ENCODE measurements around the gene AGBL3.

AGBL3 gene

DNA sequence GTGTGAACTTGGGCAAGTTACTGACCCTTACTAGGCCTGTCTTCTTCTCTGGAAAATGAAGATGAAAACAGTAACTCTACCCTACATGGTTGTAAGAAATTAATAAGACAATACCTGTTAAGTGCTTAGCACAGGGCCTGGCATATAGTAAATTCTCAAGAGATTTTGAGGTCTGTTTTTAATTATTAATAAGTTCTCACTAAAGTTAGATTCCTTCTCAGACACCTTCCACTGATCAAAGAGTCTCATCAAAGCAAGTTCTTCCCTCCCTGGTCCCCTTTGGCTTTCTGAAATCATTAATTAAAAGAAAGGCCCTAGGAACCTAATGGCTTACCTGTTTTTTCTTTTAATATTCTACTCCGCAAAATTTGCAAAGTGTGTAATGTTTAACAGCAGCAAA lies 166.1 kb downstream of the AGBL3 start:
- Histone ChIP-seq H3K9me3 (ENCODE audit: insufficient read depth, low read depth, low read length) (peaks cover 16% of the 10 kb centered on the region), H3K4me3 (ENCODE audit: low read length) (no peak overlapping the region), H3K36me3 (ENCODE audit: insufficient read depth, low read depth, low read length) (no peaks in the 10 kb centered on the region), H3K9ac (ENCODE audit: low read depth, low read length) (no peak overlapping the region), H3K4me1 (ENCODE audit: insufficient read depth, low read length) (no peaks in the 10 kb centered on the region), H3K27me3 (ENCODE audit: insufficient read depth, low read length) (no peaks in the 10 kb centered on the region), H3K27ac (ENCODE audit: low read length) (no peak overlapping the region)

DNA sequence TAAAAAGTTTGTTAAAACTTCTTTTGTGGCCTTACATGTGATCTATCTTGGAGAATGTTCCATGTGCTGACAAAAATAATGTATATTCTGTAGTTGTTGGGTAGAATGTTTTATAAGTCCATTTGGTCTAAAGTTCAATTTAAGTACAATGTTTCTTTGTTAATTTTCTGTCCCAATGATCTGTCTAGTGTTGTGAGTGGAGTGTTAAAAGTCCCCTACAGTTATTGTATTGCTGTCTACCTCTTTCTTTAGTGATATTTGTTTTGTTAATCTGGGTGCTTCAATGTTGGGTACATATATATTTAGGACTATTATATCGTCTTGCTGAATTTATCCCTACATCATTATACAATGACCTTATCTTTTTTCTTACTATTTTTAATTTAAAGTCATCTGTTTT lies 168.4 kb downstream of the AGBL3 start:
- Histone ChIP-seq H3K27ac (ENCODE audit: low read length) (no peak overlapping the region), H3K36me3 (ENCODE audit: insufficient read depth, low read depth, low read length) (no peaks in the 10 kb centered on the region), H3K4me1 (ENCODE audit: insufficient read depth, low read length) (no peaks in the 10 kb centered on the region; the same call in 1 of the 2 replicates), H3K27me3 (ENCODE audit: insufficient read depth, low read length) (no peaks in the 10 kb centered on the region), H3K9ac (ENCODE audit: low read depth, low read length) (no peak overlapping the region), H3K4me3 (ENCODE audit: low read length) (no peak overlapping the region), H3K9me3 (ENCODE audit: insufficient read depth, low read depth, low read length) (peaks cover 18% of the 10 kb centered on the region)

DNA sequence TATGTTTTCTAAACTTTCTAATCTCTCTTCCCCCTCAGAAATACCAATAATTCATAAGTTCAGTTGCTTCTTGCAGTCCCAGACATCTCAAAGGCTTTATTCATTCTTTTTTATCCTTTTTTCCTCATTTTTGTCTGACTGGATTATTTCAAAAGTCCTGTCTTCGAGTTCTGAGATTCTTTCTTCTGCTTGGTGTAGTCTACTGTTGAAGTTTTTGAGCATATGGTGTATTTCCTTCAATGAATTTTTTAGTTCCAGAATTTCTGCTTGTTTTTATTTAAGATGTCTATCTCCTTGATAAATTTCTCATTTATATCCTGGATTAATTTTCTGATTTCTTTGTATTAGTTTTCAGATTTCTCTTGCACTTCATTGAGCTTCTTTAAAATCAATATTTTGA lies 170.0 kb downstream of the AGBL3 start:
- H3K27ac ChIP-seq (ENCODE audit: low read length), result no peak overlapping the region
- H3K9ac ChIP-seq (ENCODE audit: low read depth, low read length), result no peak overlapping the region
- no peaks in the 10 kb centered on the region for H3K27me3 ChIP-seq (ENCODE audit: insufficient read depth, low read length)
- H3K4me1 ChIP-seq (ENCODE audit: insufficient read depth, low read length), result peaks cover 3% of the 10 kb centered on the region; the same call in 1 of the 2 replicates
- peaks cover 18% of the 10 kb centered on the region for H3K9me3 ChIP-seq (ENCODE audit: insufficient read depth, low read depth, low read length)
- no peak overlapping the region for H3K4me3 ChIP-seq (ENCODE audit: low read length)
- no peaks in the 10 kb centered on the region for H3K36me3 ChIP-seq (ENCODE audit: insufficient read depth, low read depth, low read length)

DNA sequence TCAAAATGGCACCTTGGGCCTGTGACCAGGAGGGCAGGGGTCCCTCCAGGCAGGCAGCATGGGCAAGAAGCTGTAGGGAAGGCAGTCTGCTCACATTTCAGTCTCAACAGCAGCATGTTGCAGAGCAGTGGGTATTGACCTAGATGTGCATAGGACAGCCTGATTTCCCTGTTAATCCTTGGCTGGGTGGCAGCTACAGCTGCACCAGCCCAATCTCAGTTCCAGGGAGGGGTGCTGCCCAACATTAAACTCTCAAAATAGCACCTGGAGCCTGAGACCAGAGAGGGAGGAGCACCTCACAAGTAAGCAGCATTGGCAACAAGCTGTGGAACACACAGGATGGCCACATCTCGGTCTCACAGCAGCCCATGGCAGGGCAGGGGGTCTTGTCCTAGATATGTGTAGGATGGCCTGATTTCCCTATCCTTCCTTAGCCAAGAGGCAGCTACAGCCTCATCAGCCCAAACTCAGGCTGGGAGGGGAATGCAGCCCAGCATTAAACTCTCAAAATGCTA lies 171.9 kb downstream of the AGBL3 start:
- Histone ChIP-seq H3K9ac (ENCODE audit: low read depth, low read length) (no peak overlapping the region), H3K4me1 (ENCODE audit: insufficient read depth, low read length) (peaks cover 3% of the 10 kb centered on the region; the same call in 1 of the 2 replicates), H3K4me3 (ENCODE audit: low read length) (no peak overlapping the region), H3K36me3 (ENCODE audit: insufficient read depth, low read depth, low read length) (no peaks in the 10 kb centered on the region), H3K9me3 (ENCODE audit: insufficient read depth, low read depth, low read length) (peaks cover 23% of the 10 kb centered on the region), H3K27me3 (ENCODE audit: insufficient read depth, low read length) (no peaks in the 10 kb centered on the region), H3K27ac (ENCODE audit: low read length) (no peak overlapping the region)

DNA sequence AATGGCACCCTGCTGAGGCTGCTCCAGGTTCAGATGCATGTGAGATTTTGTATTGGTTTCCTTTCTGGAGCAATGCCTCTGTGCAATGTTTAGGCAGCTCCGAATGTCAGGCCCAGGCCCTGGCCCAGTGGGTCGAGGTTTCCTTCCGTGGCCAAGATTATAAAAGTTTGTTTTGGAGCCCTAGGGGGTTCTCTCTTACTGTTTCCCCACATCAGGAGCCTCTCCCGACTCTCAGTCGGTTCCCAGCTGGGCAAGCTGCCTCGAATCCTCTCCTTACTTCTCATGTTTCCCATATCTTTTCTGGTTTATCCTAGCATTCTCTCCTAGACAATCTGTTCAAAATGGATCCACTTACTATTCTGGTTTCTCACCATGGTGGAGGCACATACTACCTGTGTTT lies 172.6 kb downstream of the AGBL3 start:
- Histone ChIP-seq H3K9me3 (ENCODE audit: insufficient read depth, low read depth, low read length) (peaks cover 23% of the 10 kb centered on the region), H3K4me1 (ENCODE audit: insufficient read depth, low read length) (peaks cover 3% of the 10 kb centered on the region; the same call in 1 of the 2 replicates)

DNA sequence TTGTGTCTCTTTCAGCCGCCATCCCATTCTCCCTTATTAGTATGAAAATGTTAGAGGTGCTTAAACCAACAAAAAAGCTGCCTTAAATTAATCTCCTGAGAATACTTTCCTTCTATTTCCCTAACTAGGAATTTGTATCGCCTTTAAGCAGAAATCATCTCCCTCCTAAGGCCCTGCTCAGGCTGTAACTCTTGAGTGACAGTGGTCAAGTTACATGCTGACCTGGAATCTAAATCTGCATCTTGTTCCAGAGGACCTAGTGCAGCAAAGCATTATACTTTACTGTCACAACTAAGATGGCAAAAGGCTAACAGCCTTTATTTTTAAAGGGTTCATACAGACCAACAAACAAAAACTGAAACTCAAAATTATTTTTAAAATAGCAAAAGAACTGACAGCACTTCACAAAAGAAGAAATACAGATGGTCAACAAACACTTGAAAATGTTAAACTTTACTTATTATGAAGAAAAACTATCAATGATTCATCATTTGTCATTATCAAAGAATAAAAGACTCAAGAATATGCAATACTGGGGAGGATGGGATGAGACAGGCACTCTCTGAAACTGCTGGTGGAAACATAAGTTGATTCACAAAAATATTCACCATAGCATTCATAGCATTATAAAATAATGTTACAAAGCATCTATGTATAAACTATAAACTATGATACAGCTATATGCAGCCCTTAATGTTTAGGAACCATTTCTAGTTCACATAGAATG lies 173.2 kb downstream of the AGBL3 start:
- Histone ChIP-seq H3K9ac (ENCODE audit: low read depth, low read length) (no peak overlapping the region), H3K27ac (ENCODE audit: low read length) (no peak overlapping the region), H3K36me3 (ENCODE audit: insufficient read depth, low read depth, low read length) (peaks cover 3% of the 10 kb centered on the region; the same call in 1 of the 2 replicates), H3K27me3 (ENCODE audit: insufficient read depth, low read length) (no peaks in the 10 kb centered on the region), H3K4me3 (ENCODE audit: low read length) (no peak overlapping the region), H3K9me3 (ENCODE audit: insufficient read depth, low read depth, low read length) (peaks cover 23% of the 10 kb centered on the region), H3K4me1 (ENCODE audit: insufficient read depth, low read length) (peaks cover 3% of the 10 kb centered on the region; the same call in 1 of the 2 replicates)

More for the DNA sequence above, 172.6 kb downstream of the AGBL3 start:
- H3K9ac ChIP-seq (ENCODE audit: low read depth, low read length), result no peak overlapping the region
- H3K4me3 ChIP-seq (ENCODE audit: low read length), result no peak overlapping the region
- H3K36me3 ChIP-seq (ENCODE audit: insufficient read depth, low read depth, low read length), result no peaks in the 10 kb centered on the region
- H3K27me3 ChIP-seq (ENCODE audit: insufficient read depth, low read length), result no peaks in the 10 kb centered on the region
- H3K27ac ChIP-seq (ENCODE audit: low read length), result no peak overlapping the region

DNA sequence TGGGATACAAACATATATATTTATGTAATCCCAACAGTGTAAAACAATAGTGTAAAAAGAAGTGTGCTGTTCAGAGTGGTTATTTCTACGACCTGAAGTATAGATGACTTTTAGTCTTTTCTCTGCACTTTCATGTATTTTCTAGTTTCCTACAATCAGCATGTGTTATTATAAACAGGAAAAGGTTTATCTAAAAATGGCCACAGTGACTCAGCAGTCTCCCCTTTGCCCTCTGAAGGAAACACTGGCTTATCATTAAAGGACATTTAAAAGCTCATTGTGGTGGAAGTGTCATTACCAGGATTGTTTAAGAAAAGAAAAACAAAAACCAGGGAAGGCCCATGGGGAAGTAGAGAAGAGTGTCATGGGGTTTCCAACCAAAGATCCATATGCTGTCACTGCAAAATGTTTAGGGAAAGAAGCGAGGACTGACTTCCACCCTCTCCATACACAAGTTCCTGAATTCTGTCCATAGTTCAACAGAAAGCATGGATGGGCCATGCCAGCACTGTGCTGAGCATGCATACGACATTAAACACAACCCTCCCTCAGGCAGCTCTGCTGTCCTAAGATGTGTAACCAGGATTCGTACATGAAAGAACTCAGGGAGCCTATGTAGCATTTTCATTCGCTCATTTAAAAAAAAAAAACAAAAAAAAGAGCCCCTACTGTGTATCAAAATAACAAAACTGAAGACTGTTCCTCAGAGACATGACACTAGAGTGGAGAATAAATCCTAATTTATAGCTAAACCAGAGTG lies 174.0 kb downstream of the AGBL3 start:
- Histone ChIP-seq H3K4me1 (ENCODE audit: insufficient read depth, low read length) (peaks cover 3% of the 10 kb centered on the region; the same call in 1 of the 2 replicates), H3K27ac (ENCODE audit: low read length) (no peak overlapping the region), H3K36me3 (ENCODE audit: insufficient read depth, low read depth, low read length) (peaks cover 10% of the 10 kb centered on the region), H3K27me3 (ENCODE audit: insufficient read depth, low read length) (no peaks in the 10 kb centered on the region), H3K9me3 (ENCODE audit: insufficient read depth, low read depth, low read length) (peaks cover 22% of the 10 kb centered on the region), H3K4me3 (ENCODE audit: low read length) (no peak overlapping the region), H3K9ac (ENCODE audit: low read depth, low read length) (no peak overlapping the region)

DNA sequence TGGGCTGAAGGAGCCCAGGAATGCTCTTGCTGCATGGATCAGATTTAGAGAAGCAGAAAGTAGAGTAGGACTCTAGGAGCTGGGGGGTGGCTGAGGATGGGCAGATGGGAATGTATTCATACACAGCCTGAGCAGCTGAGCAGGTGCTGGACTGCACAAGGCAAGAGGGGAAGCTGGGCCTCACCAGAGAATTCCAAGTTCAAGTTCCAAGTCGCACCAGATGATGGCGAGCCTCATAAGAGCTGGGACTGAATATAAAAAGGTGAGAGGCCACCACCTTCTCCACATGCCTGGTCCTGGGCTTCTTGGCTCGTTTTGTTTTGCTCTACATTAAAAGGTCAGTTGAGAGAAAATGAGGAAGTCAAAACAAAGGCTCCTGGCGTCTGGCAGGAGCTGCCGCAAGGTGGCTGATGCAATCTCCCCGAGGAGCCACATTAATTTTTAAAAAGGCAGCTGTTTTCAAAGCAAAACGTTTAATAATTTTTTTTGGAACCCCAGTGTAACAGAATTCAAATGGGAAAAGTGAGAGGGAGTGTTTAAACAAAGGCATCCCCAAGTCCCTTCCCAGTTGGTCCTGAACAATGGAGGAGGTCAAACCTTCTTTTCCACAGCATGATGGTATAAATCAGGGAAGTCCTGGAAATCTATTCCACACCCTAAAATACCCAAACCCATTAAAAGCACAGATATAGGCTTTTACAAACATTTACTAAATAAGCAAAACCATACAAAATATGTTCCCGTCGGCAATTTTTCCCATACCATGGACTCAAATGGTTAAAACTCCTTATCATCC lies 174.7 kb downstream of the AGBL3 start:
- no peak overlapping the region for H3K9ac ChIP-seq (ENCODE audit: low read depth, low read length)
- peaks cover 3% of the 10 kb centered on the region; the same call in 1 of the 2 replicates for H3K4me1 ChIP-seq (ENCODE audit: insufficient read depth, low read length)
- peaks cover 18% of the 10 kb centered on the region for H3K36me3 ChIP-seq (ENCODE audit: insufficient read depth, low read depth, low read length)
- H3K9me3 ChIP-seq (ENCODE audit: insufficient read depth, low read depth, low read length), result peaks cover 14% of the 10 kb centered on the region
- no peaks in the 10 kb centered on the region for H3K27me3 ChIP-seq (ENCODE audit: insufficient read depth, low read length)
- no peak overlapping the region for H3K27ac ChIP-seq (ENCODE audit: low read length)
- no peak overlapping the region for H3K4me3 ChIP-seq (ENCODE audit: low read length)

DNA sequence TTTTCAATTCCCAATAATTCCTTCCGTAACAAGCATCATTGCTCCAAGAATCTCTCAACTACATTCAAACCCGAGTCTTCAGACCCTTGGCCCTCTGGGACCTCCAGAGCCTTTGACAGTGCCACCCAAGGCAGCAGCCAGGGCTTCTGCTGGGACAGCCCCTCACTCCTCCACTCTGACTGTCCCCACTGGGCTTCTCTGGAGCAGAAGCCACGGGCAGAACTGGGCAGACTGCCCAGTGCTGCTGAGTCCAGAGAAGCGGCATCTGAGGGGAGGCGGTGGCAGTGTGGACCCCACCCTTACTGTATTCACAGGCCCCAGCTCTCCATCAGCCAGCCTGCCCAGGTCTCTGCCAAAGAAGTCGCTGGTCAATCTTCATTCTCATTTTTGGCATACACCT lies 175.4 kb downstream of the AGBL3 start:
- Histone ChIP-seq H3K27me3 (ENCODE audit: insufficient read depth, low read length) (no peaks in the 10 kb centered on the region), H3K9ac (ENCODE audit: low read depth, low read length) (no peak overlapping the region), H3K4me3 (ENCODE audit: low read length) (no peak overlapping the region), H3K36me3 (ENCODE audit: insufficient read depth, low read depth, low read length) (peaks cover 24% of the 10 kb centered on the region), H3K27ac (ENCODE audit: low read length) (no peak overlapping the region), H3K4me1 (ENCODE audit: insufficient read depth, low read length) (peaks cover 3% of the 10 kb centered on the region; the same call in 1 of the 2 replicates), H3K9me3 (ENCODE audit: insufficient read depth, low read depth, low read length) (peaks cover 8% of the 10 kb centered on the region)

DNA sequence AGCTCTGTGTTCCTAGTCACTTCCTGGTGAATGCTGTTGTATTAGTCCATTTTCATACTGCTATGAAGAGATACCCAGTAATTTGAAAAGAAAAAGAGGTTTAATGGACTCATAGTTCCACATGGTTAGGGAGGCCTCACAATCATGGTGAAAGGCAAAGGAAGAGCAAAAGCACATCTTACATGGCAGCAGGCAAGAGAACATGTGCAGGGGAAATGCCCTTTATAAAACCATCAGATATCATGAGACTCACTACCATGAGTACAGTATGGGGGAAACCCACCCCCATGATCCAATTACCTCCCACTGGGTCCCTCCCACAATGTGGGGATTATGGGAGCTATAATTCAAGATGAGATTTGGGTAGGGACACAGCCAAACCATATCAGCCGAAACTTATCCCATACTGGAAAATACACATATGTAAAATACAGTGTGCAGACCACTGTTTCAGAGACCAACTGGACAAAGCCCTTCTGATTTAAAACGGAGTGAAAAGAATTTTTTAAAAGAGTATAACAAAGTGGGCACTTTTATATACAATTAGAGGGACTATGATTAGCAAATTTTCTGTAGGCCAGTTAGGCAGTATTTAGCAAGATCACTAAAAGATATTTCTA lies 176.2 kb downstream of the AGBL3 start:
- H3K4me1 ChIP-seq (ENCODE audit: insufficient read depth, low read length), result peaks cover 3% of the 10 kb centered on the region; the same call in 1 of the 2 replicates
- H3K27ac ChIP-seq (ENCODE audit: low read length), result no peak overlapping the region
- H3K4me3 ChIP-seq (ENCODE audit: low read length), result no peak overlapping the region
- H3K27me3 ChIP-seq (ENCODE audit: insufficient read depth, low read length), result no peaks in the 10 kb centered on the region
- H3K9ac ChIP-seq (ENCODE audit: low read depth, low read length), result no peak overlapping the region
- H3K9me3 ChIP-seq (ENCODE audit: insufficient read depth, low read depth, low read length), result peaks cover 6% of the 10 kb centered on the region
- H3K36me3 ChIP-seq (ENCODE audit: insufficient read depth, low read depth, low read length), result peaks cover 33% of the 10 kb centered on the region
